A549 (cell line): ENCODE results near the gene ZCCHC10.
A peak's percentile ranks its signal among the peaks of the same experiment; 100 is the strongest.

Source experiments
- CHD2 ChIP-seq: fragments of 150-350 bp; IDR thresholded peaks from 2 replicates; pipeline ENCODE4 v1.6.1; 2014; ENCODE audit warnings: low read length; ENCODE audit not compliant: partially characterized antibody
- EHF ChIP-seq: fragments of 250-450 bp; sonication (Bioruptor Pico); IDR thresholded peaks from 2 replicates; pipeline ENCODE4 v1.5.0; 2020; ENCODE audit warnings: mild to moderate bottlenecking
- ELK1 ChIP-seq: fragments of 150-350 bp; IDR thresholded peaks from 2 replicates; pipeline ENCODE4 v1.6.1; 2014; ENCODE audit warnings: low read depth, mild to moderate bottlenecking, low read length
- EP300 ChIP-seq, 2 experiments: fragments of >200 bp; sonication (Bioruptor Twin); formaldehyde crosslinking; IDR thresholded peaks; 2 replicates in 1 of 2; 3 replicates in 1 of 2; pipeline ENCODE4 v1.6.1; 2016 to 2017
- JUN ChIP-seq, 2 experiments: fragments of >200 bp; sonication (Bioruptor Twin); formaldehyde crosslinking; IDR thresholded peaks; 2 replicates in 1 of 2; 3 replicates in 1 of 2; pipeline ENCODE4 v1.6.1; 2016 to 2017
- KDM1A ChIP-seq: fragments of 200-600 bp; sonication (generic); IDR thresholded peaks from 2 replicates; pipeline ENCODE4 v1.6.1; 2016; ENCODE audit warnings: low read depth, mild to moderate bottlenecking
- RCOR1 ChIP-seq: fragments of 150-350 bp; IDR thresholded peaks from 2 replicates; pipeline ENCODE4 v1.6.1; 2014; ENCODE audit warnings: antibody characterized with exemption, low read length, low read depth
- RNF2 ChIP-seq: fragments of 200-600 bp; sonication (generic); IDR thresholded peaks from 2 replicates; pipeline ENCODE4 v1.6.1; 2016; ENCODE audit warnings: low read depth, mild to moderate bottlenecking, antibody characterized with exemption, moderate library complexity, borderline replicate concordance
- TF ChIP-seq, protein P1 (sequence below): fragments of >200 bp; sonication (Bioruptor Twin); formaldehyde crosslinking; IDR thresholded peaks from 3 replicates; pipeline ENCODE4 v1.5.1; 2016
- TF ChIP-seq, protein P2 (sequence below): fragments of 200-600 bp; sonication (generic); IDR thresholded peaks from 2 replicates; pipeline ENCODE4 v1.6.1; 2016; ENCODE audit warnings: antibody characterized with exemption, mild to moderate bottlenecking, moderate library complexity

GRCh38 chr5:133025804-133026663, at the start of gene ZCCHC10:
- TF ChIP-seq EP300 (IDR thresholded peaks at IDR 0.05): no peak
- TF ChIP-seq, protein P1, sequence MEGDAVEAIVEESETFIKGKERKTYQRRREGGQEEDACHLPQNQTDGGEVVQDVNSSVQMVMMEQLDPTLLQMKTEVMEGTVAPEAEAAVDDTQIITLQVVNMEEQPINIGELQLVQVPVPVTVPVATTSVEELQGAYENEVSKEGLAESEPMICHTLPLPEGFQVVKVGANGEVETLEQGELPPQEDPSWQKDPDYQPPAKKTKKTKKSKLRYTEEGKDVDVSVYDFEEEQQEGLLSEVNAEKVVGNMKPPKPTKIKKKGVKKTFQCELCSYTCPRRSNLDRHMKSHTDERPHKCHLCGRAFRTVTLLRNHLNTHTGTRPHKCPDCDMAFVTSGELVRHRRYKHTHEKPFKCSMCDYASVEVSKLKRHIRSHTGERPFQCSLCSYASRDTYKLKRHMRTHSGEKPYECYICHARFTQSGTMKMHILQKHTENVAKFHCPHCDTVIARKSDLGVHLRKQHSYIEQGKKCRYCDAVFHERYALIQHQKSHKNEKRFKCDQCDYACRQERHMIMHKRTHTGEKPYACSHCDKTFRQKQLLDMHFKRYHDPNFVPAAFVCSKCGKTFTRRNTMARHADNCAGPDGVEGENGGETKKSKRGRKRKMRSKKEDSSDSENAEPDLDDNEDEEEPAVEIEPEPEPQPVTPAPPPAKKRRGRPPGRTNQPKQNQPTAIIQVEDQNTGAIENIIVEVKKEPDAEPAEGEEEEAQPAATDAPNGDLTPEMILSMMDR: no peak
- no peak for TF ChIP-seq CHD2
- no peak for TF ChIP-seq ELK1
- TF ChIP-seq RCOR1: no peak
- no peak; the same call in 1 of the 2 replicates for TF ChIP-seq EHF
- peak; percentile 50 to 89; a peak in 4 of 5 replicates for TF ChIP-seq JUN (IDR thresholded peaks at IDR 0.05)
- TF ChIP-seq KDM1A: no peak
- no peak for TF ChIP-seq RNF2
- TF ChIP-seq, protein P2, sequence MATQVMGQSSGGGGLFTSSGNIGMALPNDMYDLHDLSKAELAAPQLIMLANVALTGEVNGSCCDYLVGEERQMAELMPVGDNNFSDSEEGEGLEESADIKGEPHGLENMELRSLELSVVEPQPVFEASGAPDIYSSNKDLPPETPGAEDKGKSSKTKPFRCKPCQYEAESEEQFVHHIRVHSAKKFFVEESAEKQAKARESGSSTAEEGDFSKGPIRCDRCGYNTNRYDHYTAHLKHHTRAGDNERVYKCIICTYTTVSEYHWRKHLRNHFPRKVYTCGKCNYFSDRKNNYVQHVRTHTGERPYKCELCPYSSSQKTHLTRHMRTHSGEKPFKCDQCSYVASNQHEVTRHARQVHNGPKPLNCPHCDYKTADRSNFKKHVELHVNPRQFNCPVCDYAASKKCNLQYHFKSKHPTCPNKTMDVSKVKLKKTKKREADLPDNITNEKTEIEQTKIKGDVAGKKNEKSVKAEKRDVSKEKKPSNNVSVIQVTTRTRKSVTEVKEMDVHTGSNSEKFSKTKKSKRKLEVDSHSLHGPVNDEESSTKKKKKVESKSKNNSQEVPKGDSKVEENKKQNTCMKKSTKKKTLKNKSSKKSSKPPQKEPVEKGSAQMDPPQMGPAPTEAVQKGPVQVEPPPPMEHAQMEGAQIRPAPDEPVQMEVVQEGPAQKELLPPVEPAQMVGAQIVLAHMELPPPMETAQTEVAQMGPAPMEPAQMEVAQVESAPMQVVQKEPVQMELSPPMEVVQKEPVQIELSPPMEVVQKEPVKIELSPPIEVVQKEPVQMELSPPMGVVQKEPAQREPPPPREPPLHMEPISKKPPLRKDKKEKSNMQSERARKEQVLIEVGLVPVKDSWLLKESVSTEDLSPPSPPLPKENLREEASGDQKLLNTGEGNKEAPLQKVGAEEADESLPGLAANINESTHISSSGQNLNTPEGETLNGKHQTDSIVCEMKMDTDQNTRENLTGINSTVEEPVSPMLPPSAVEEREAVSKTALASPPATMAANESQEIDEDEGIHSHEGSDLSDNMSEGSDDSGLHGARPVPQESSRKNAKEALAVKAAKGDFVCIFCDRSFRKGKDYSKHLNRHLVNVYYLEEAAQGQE: no peak
